ENCODE results near the gene EXOSC1.

EXOSC1 gene

GRCh38 chr10:97464226-97464625 lies 18.4 kb upstream of the EXOSC1 start:
- no peaks in the 10 kb centered on the region for H3K27me3 Mint-ChIP-seq (ENCODE audit: low read depth)
- H3K27ac Mint-ChIP-seq, result peak overlapping the region in 2 of 3 experiments; percentile 53
- TF ChIP-seq CTCF (IDR thresholded peaks at IDR 0.05; ENCODE audit: unreplicated experiment in 3 of 3), result no peak
- peaks cover 5% of the 10 kb centered on the region for H3K4me1 Mint-ChIP-seq
- H3K4me3 Mint-ChIP-seq, result no peak overlapping the region
- H3K36me3 Mint-ChIP-seq (ENCODE audit: low read depth), result peaks cover 66% of the 10 kb centered on the region
- no peaks in the 10 kb centered on the region for H3K9me3 Mint-ChIP-seq

- Mint-ChIP-seq H3K27me3 (ENCODE audit: low read depth) (no peaks in the 10 kb centered on the region), H3K9me3 (no peaks in the 10 kb centered on the region), H3K4me1 (peaks cover 5% of the 10 kb centered on the region), H3K36me3 (ENCODE audit: low read depth) (peaks cover 69% of the 10 kb centered on the region), H3K4me3 (no peak overlapping the region), H3K27ac (peak overlapping the region in 2 of 3 experiments; percentile 53)
- TF ChIP-seq CTCF (IDR thresholded peaks at IDR 0.05; ENCODE audit: unreplicated experiment in 3 of 3), result peak; percentile 76 to 84 (median 81)
Measured at GRCh38 chr10:97463363-97464132, 17.7 kb upstream of the EXOSC1 start.

GRCh38 chr10:97462309-97462708 lies 16.5 kb upstream of the EXOSC1 start:
- Mint-ChIP-seq H3K36me3 (ENCODE audit: low read depth) (peaks cover 73% of the 10 kb centered on the region), H3K27me3 (ENCODE audit: low read depth) (no peaks in the 10 kb centered on the region), H3K9me3 (no peaks in the 10 kb centered on the region), H3K4me3 (no peak overlapping the region), H3K4me1 (peaks cover 5% of the 10 kb centered on the region), H3K27ac (no peak overlapping the region)
- TF ChIP-seq CTCF (IDR thresholded peaks at IDR 0.05; ENCODE audit: unreplicated experiment in 3 of 3), result no peak

- Mint-ChIP-seq H3K36me3 (ENCODE audit: low read depth) (peaks cover 80% of the 10 kb centered on the region), H3K4me1 (peaks cover 5% of the 10 kb centered on the region), H3K27ac (no peak overlapping the region), H3K4me3 (no peak overlapping the region), H3K27me3 (ENCODE audit: low read depth) (no peaks in the 10 kb centered on the region), H3K9me3 (no peaks in the 10 kb centered on the region)
- no peak for TF ChIP-seq CTCF (IDR thresholded peaks at IDR 0.05; ENCODE audit: unreplicated experiment in 3 of 3)
Measured at GRCh38 chr10:97459933-97460332, 14.1 kb upstream of the EXOSC1 start.

GRCh38 chr10:97459111-97459510 lies 13.3 kb upstream of the EXOSC1 start:
- no peak for TF ChIP-seq CTCF (IDR thresholded peaks at IDR 0.05; ENCODE audit: unreplicated experiment in 3 of 3)
- Mint-ChIP-seq H3K27ac (no peak overlapping the region), H3K4me1 (peaks cover 2% of the 10 kb centered on the region), H3K9me3 (no peaks in the 10 kb centered on the region), H3K36me3 (ENCODE audit: low read depth) (peaks cover 82% of the 10 kb centered on the region), H3K4me3 (no peak overlapping the region), H3K27me3 (ENCODE audit: low read depth) (no peaks in the 10 kb centered on the region)

GRCh38 chr10:97456686-97457065 lies 10.9 kb upstream of the EXOSC1 start:
- Mint-ChIP-seq H3K27ac (peak overlapping the region in 1 of 3 experiments; percentile 48), H3K4me1 (no peaks in the 10 kb centered on the region), H3K9me3 (no peaks in the 10 kb centered on the region), H3K4me3 (no peak overlapping the region), H3K36me3 (ENCODE audit: low read depth) (peaks cover 82% of the 10 kb centered on the region), H3K27me3 (ENCODE audit: low read depth) (no peaks in the 10 kb centered on the region)
- TF ChIP-seq CTCF (IDR thresholded peaks at IDR 0.05; ENCODE audit: unreplicated experiment in 3 of 3), result no peak

Measured in nephron (organoid).